Stimulated activated CD8-positive, alpha-beta memory T cell treated with anti-CD3 and anti-CD28 coated beads, Interleukin-7, amount 100 ng/mL, for 4 hours (primary cell): ENCODE measurements around the gene ATAD1.
A peak's percentile ranks its signal among the peaks of the same experiment; 100 is the strongest.
"Not testable (repeated sequence)": the region's sequence is repeated elsewhere in the genome, so short reads cannot be mapped to it uniquely, and the experiment has no call there.

Experiments used
- DNase-seq, 2 donors: peaks; one replicate each; pipeline ENCODE4 v3.0.0-alpha.2; 2020; ENCODE audit warnings: low read depth in 2 of 2

Gene ATAD1

DNA sequence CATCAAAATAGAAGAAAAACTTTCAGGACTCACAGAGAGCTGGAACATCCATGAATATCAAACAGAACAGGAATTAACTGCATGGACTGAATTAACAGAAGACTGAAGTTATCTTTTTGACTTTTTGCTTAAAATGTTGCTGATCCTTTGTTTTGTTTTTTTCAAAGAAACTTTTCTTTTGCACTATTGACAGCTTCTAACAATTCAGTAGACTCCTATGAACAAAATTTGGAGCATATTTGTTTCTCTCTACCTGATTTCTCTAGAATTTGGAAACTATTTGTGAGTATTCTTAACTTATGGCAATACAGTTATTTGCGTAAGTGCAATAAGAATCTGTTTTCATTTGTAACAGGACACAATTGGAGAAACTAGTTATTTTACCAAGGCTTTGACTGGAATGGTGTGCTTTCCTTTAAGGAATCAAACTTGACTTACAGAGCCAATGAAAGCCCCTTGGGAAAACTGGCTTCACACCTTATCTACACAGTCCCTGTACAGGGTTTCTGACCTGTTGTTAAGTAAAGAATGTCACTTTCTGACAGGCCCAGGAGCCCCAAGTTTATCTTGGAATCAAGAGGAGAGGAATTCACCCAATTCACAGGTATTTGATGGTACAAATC is 16.1 kb downstream of the ATAD1 start:
- not testable (repeated sequence) for DNase-seq

DNA sequence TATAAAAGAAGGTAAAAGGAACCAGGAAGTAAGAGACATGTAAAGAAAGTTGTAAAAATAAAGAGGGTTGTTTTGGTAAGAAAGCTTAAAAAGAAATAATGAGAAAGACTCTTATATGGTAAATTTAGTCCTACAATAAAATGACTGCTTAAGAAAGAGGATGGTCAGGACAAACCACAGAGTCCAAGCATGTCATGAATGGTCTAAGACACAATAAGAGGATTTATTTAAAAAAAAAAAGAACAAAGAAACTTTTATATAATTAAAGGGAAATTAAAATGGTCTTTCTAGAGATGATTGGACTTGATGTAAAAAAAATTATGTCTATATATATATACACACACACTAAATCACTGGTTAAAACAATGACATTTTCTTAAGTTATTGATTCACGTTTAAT is 18.2 kb downstream of the ATAD1 start:
- no peak for DNase-seq

DNA sequence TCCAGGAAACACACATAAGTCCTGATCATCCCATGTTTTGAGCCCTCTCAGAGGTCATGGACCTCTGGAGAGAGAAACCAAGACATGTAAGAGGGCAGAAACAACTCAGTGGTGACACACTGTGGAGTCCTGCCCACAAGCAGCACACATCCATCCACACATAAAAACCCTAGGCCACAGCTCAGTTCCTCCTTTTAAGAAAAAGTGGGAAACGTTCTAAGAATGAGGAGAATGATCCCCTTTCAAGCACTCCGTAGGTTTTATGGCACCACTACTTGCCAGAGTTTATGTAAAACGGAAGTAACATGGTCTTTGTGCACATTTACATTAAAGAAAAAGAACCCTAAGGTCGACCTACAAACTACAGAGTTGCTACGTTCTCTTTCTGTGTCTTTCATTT is 19.9 kb downstream of the ATAD1 start:
- no peak for DNase-seq

DNA sequence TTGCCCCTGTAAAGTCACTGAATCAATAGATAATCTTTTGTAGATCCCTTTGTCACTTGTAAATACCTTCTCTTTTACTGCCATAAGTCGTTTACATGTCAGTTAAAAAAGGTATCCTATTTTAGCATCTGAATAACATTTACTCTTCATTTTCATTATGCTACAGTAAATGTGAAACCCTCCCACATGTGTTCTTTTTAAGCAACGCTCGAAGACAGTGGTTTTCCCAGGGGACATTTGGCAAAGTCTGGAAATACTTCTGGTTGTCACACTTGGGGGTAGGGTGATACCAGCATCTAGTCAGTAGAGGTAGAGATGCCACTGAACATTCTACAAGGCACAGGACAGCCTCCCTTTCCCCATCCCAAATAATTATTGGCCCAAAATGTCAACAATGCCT is 23.7 kb downstream of the ATAD1 start:
- no peak for DNase-seq

DNA sequence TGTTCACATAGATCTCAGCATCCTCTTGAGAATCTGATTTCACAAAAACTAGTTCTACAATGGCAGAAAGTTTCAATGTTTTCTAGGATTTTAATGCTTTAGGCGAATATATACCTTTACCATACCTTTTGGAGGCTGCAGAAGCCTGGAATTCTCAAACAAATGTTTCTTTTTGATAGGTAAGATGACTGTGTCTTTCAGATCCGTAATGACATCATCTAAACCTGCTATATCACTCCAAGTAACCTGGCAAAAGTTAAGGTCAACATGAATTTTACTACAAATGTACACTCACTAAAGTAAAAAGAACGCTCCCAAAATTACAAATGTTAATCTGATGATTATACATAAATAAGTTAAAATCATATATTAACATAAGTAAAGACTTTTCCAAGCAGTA is 27.8 kb downstream of the ATAD1 start:
- no peak for DNase-seq

DNA sequence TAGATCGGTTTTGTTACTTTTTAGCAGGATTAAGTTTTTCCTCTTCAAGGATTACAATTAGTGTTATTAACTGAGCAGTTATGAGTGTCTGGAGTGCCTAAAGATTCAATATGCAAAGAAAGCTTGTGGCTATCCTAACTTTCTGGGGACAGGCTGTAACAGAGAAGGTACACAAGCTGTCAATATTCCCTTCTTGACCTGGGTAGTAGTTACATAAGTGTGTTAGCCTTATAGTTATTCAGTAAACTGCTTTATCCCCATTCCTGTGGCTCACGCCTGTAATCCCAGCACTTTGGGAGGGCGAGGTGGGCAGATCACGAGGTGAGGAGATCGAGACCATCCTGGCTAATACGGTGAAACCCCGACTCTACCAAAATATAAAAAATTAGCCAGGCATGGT is 31.6 kb downstream of the ATAD1 start:
- no peak for DNase-seq

DNA sequence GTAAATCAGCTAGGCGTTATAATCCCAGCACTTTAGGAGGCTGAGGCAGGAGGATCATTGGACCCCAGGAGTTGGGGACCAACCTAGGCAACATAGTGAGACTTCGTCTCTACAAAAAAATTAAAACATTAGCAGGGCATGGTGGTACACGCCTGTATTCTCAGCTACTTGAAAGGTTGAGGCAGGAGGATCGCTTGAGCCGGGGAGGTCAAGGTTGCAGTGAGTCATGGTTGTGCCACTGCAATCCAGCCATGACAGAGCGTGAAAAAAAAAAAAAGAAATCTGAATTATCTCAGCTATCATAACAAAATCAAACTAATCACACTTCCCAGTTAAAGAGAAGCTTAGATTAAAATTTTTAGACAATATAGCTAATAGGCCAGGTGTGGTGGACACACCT is 35.3 kb downstream of the ATAD1 start:
- DNase-seq: no peak

DNA sequence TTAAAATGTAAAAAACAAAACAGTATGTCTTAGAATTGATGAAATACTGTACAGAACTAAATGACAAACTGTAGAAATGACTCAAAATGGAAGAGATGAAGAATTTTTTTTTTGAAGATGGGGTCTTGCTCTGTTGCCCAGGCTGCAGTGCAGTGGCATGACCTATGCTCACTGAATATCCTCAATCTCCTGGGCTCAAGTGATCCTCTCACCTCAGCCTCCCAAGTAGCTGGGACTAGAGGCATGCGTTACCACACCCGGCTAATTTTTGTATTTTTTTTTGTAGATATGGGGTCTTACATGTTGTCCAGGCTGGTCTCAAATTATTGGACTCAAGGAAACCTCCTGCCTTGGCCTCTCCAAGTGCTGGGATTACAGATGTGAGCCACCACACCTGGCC is 36.5 kb downstream of the ATAD1 start:
- DNase-seq: no peak

DNA sequence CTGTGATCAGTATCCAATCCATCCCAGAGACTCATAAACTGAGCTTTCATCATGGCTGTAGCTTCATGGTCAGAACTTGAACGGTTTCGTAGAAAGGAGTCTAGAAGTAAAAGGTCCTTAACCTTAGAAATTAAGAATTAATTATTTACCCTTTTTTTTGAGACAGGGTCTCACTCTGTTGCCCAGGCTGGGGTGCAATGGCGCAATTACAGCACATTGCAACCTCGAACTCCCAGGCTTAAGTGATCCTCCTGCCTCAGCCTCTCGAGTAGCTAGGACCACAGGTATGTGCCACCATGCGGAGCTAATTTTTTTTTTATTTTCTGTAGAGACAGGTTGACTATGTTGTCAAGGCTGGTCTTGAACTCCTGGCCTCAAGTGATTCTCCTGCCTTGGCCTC is 41.7 kb downstream of the ATAD1 start:
- DNase-seq: no peak

DNA sequence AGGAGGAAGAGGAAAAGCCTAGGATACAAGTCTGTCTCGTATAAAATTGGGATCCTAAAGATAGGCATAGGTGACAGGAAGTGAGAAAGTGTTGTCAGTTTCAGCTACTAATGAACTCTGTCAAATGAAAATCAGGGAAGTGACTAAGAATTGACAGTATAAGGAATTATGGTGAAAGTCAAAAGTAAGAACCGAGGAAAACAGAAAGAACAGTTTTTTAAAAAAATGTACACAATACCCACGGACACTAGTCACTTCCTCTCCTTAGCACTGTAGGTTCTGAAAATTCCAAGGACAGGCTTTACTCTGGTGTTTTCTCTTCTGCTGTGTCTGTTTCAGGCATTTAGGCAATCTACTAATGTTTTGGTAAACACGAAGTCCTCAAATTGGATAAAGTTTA is 42.3 kb downstream of the ATAD1 start:
- DNase-seq: no peak

DNA sequence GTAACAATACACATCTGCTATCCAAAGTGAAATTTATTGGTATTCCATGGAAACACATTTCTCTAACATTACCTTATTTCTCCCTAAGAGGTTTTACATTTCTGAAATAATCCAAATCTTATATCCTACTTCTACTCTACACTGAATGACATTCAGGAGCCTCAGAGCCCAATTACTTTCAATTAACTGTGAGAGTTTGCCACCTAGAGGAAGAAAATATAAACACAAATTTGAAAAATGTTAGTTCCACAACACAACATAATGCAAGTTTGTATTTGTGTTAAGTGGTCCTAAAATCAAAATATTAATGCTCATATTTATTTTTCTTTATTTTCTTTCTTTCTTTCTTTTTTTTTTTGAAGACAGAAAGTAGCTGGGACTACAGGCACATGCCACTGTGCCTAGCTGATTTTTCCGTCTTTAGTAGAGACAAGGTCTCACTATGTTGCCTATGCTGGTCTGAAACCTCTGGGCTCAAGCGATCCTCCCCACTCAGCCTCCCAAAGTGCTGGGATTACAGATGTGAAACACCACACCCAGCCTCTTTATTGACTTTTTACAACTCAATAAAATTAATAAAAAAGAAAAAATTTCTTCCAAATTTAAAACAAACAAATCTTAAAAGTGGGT is 46.0 kb downstream of the ATAD1 start:
- no peak for DNase-seq

DNA sequence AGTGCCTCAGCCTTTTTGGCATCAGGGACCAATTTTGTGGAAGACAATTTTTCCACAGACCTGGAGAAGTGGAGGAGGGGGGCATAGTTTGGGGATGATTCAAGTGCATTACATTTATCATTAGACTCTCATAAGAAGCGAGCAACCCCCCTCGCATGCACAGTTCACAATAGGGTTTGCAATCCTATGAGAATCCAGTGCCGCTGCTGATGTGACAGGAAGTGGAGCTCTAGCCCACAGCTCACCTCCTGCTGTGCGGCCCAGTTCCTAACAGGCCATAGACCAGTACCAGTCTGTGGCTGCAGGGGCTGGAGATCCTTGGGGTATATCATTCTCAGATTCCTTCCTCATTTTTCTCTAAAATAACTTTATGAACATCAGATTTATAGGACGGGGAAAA is 50.8 kb downstream of the ATAD1 start:
- DNase-seq: no peak

DNA sequence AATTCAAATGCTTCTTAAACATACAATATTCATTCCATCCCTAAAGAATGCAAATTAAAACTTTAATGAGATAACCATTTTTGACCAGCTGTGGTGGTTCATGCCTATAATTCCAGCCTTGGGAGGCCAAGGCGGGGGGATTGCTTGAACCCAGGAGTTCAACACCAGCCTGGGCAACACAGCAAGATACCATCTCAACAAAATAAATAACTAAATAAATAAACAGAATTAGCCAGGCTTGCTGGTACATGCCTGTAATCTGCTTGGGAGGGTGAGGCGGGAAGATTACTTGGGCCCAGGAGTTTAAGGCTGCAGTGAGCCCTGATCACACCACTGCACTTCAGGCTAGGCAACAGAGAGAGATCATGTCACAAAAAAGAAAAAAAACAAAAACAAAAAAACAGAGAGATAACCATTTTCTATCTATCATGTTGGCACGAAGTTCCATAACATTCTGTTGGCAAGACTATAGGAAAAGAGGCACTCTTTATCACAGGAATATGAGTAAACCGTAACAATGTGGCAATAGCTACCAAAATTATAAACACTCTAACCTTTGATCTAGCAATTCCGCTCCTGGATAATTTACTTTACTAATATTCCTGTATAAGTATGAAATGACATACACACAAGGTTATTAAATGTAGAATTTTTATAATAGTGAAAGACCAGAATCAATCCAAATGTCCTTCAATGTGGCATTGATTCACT is 52.2 kb downstream of the ATAD1 start:
- DNase-seq: no peak

DNA sequence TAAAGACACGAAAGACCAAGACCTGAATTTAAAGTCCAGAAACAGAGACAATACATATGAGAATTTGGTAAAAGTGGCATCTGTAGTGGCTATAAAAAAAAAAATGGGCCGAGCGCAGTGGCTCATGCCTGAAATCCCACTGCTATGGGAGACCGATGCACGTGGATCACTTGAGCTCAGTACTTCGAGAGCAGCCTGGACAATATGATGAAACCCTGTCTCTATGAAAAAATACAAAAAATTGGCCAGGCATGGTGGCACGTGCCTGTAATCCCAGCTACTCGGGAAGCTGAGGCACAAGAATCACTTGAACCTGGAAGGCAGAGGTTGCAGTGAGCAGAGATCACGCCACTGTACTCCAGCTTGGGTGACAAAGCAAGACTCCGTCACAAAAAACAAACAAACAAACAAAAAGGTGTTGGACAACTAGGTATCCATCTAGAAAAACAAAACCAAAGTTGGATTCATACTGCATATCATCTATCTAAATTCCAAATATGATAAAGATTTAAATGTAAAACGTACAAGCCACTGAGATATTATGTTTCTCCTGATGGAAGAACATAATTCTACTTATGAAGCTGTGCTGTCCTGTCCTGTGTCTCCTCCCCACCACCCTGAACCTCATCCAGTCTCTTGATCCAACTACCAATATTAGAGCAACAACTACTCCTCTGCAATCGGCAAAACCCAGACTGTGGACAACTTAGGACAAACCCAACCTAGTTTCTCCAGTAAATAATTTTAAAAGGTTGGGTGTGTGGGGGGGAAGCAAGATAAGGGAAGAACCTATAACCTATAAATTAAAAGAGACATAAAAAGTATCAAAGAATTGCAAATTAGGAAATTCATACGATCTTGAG is 53.7 kb downstream of the ATAD1 start:
- no peak for DNase-seq

DNA sequence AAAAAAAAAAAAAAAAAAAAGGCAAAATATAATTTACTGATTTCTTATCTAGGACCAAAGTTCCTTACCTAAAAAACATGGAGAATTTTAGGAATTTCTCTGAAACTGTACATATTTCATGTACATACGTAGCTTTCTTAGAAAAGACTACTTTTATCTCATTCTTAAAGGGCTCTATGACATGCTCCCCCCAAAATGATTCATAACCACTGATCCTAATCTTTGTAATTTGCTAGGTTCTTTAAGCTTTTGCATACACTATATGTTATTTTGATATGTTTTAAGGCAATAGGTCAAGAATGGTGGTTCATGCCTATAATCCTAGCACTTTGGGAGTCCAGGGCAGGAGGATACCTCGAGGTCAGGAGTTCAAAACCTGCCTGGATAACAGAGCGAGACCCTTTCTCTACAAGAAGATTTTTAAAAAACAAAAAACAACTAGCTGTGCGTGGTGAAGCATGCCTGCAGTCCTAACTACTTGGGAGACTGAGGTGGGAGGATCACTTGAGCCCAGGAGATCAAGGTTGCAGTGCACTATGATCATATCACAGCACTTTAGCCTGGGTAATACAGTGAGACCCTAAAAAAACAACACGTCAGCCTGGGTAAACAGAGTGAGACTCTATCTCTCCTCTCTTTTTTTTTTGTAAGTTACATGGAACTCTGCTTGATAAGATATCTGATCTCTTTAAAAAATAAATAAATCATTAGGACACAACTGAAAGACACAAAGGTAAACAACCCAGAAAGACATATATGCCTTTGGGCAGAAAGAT is 54.8 kb downstream of the ATAD1 start:
- DNase-seq: no peak

DNA sequence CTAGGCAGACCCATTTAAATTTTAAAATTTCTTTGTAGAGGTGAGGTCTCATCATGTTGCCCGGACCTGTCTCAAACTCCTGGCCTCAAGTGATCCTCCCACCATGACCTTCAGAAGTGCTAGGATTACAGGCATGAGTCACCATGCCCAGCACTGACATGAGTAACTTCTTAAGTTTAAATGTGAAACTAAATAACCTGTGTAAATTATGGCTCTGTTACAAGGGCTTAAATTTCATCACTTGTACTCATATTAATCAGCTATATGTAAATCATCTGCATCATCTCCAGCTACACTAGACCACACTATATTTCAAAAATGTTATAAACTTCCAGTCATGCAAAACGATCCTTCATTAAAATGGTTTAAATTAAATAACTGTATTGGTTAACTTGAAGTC is 56.1 kb downstream of the ATAD1 start:
- peak in 1 of 2 donors; percentile 2 for DNase-seq

DNA sequence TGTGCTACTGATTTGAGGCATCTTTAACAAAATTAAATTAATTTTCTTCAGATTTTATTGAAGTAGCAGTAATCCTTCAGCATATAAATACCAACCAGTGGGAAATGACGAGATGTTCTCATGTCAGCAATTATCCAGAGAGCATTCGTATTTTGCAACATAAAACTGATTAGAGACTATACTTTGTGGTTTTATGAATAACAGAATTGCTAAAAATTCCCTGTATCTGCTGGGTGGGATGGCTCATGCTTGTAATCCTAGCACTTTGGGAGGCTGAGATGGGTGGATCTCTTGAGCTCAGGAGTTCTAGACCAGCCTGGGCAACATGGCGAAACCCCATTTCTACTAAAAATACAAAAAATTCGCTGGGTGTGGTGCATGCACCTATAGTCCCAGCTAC is 56.9 kb downstream of the ATAD1 start:
- no peak for DNase-seq

DNA sequence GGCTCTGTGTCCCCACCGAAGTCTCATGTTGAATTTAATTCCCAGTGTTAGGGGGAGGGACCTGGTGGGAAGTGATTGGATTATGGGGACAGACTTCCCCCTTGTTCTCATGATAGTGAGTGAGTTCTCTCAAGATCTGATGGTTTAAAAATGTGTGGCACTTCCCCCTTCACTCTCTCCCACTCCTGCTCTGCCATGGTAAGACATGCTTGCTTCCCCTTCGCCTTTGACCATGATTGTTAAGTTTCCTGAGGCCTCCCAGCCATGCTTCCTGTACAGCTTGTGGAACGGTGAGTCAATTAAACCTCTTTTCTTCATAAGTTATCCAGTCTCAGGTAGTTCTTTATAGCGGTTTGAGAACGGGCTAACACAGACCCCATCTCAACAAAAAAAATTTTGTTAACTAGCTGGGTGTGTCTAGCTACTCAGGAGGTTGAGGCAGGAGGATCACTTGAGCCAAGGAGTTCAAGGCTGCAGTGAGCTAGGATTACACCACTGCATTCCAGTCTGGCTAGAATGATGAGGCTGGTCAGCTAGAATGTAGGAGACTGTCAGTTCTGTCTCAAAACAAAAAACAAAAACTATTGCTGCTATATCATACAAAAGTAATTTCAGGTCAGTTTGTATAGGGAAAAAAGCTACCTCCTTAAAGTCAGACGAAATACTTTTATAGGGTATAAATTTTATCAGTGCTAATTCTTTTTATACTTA is 57.7 kb downstream of the ATAD1 start:
- no peak for DNase-seq

DNA sequence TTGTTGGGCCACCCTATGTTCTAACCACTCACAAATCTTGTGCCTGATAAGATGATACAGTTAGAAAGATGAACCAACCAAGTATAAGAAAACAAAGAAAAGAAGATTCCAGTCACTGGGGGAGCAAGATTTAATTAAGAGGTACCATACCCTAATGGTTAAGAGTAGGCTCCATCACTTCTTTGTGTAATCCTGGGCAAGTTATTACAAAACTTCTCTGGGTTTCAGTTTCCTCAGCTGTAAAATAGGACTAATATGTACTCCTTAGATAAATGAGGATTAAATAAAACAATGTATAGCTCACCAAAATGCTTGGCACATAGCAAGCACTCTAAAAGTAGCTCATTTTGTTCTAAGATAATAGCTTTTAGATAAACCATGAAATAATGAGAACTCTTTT is 58.5 kb downstream of the ATAD1 start:
- DNase-seq: no peak

DNA sequence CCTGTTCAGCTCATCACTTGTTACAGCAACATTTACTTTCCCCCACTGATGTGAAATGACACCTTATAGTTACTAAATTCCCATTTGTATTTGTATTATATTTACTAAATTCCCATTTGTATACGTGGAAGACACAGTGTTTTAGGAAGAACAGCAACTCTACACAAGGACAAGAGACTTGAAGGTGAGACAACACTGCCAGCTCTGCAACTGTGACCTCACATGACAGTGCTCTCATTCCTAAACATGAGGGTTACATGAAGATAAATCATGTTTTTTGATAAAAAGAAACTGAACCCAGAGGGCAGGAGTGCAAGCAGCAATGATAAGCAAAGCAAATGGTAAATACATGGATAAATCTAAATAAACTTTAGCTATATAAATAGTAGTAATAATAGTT is 60.3 kb downstream of the ATAD1 start:
- no peak for DNase-seq
